SKM-1 (cell line): ENCODE data around the gene NOTCH4.

Source experiments
- DNase-seq: peaks from one replicate; lab custom pipeline; 2025; ENCODE audit not compliant: unreplicated experiment; lab: John Stamatoyannopoulos, UW

Gene NOTCH4

GRCh38 chr6:32183030-32183429 lies 40.8 kb downstream of the NOTCH4 start:
- DNase-seq, result no peak

GRCh38 chr6:32182555-32182981 lies 41.3 kb downstream of the NOTCH4 start:
- DNase-seq, result no peak

GRCh38 chr6:32181915-32182529 lies 41.8 kb downstream of the NOTCH4 start:
- no peak for DNase-seq

GRCh38 chr6:32181148-32181702 lies 42.6 kb downstream of the NOTCH4 start:
- DNase-seq, result no peak

- DNase-seq, result no peak
These were observed 44.0 kb downstream of the NOTCH4 start for GRCh38 chr6:32179766-32180405.

- no peak for DNase-seq
These were observed 45.1 kb downstream of the NOTCH4 start for GRCh38 chr6:32178547-32179440.

- peak; percentile 99 for DNase-seq
These were observed 45.9 kb downstream of the NOTCH4 start, which contains the start of gene RNF5 for GRCh38 chr6:32177788-32178546. Gene RNF5, plus strand, starts transcription at chr6:32178405. Its CDS starts 107 bp downstream, at chr6:32178512.

GRCh38 chr6:32177183-32177787 lies 46.6 kb downstream of the NOTCH4 start:
- no peak for DNase-seq

- DNase-seq, result no peak
These were observed 47.2 kb downstream of the NOTCH4 start for GRCh38 chr6:32176476-32177182.

- DNase-seq, result peak; percentile 95
These were observed 48.0 kb downstream of the NOTCH4 start, which contains the start of gene AGPAT1 for GRCh38 chr6:32175711-32176475. Gene AGPAT1, minus strand, starts transcription at chr6:32176084. Its CDS starts 4,588 bp downstream, at chr6:32171496.

GRCh38 chr6:32175322-32175710 lies 48.6 kb downstream of the NOTCH4 start:
- no peak for DNase-seq

GRCh38 chr6:32174416-32174815 lies 49.5 kb downstream of the NOTCH4 start:
- DNase-seq, result no peak

GRCh38 chr6:32173051-32173727 lies 50.7 kb downstream of the NOTCH4 start:
- DNase-seq, result no peak

GRCh38 chr6:32171234-32171633 lies 52.6 kb downstream of the NOTCH4 start:
- no peak for DNase-seq

- no peak for DNase-seq
These were observed 53.6 kb downstream of the NOTCH4 start for GRCh38 chr6:32170294-32170693.

GRCh38 chr6:32168807-32169591 lies 54.9 kb downstream of the NOTCH4 start:
- no peak for DNase-seq

- no peak for DNase-seq
These were observed 55.5 kb downstream of the NOTCH4 start for GRCh38 chr6:32168350-32168749.
